GM12878 (cell line): ENCODE data around the gene COL13A1. TPM values are rescaled to one million over a fixed set of nuclear protein-coding genes. Genes with fewer than 3 reads are reported as not detected.

Experiments used
- ATAC-seq: fragments of 200-7000 bp; cut with Tn5 transposase; 3 replicates; pipeline ENCODE4 v1.9.1; 2020; ENCODE audit warnings: mild to moderate bottlenecking, moderate library complexity
- BruUV-seq: library from RNA; stranded (reverse); fragments of 400-500 nt; replicated peaks from 2 replicates; lab custom pipeline; 2021; lab: Mats Ljungman, UMichigan
- CTCF ChIA-PET: fragments of 300-600 bp; sonication (Branson Sonifier 250); formaldehyde crosslinking; extraction: SDS; loops from one replicate; lab custom pipeline; 2021; ENCODE audit warnings: inconsistent platforms; lab: Yijun Ruan, JAX
- POLR2A ChIA-PET: fragments of 350-600 bp; formaldehyde crosslinking; extraction: SDS; loops from one replicate; lab custom pipeline; 2021; ENCODE audit warnings: inconsistent platforms; lab: Charles Lee
- RAD21 ChIA-PET: fragments of 300-600 bp; sonication (Branson Sonifier 250); formaldehyde crosslinking; loops from one replicate; lab custom pipeline; 2023; ENCODE audit warnings: antibody characterized with exemption; ENCODE audit not compliant: unreplicated experiment; lab: Charles Lee
- SMC1A ChIA-PET: fragments of 300-600 bp; sonication (Branson Sonifier 250); formaldehyde crosslinking; loops from one replicate; lab custom pipeline; 2023; ENCODE audit not compliant: unreplicated experiment, uncharacterized antibody; lab: Charles Lee
- DNase-seq: peaks from one replicate; pipeline ENCODE4 v3.0.0-alpha.2; 2011; ENCODE audit warnings: low read depth, low spot score
- FAIRE-seq: peaks from 3 replicates; lab custom pipeline; 2011; peaks lifted over from hg19 to GRCh38; lab: Jason Lieb, UNC
- H2AFZ ChIP-seq: 2 replicates; pipeline ENCODE4 v1.6.0; 2011; ENCODE audit warnings: low read depth, low read length, control low read depth; ENCODE audit not compliant: control insufficient read depth
- H3K27ac ChIP-seq: 2 replicates; pipeline ENCODE4 v1.5.1; 2011; ENCODE audit warnings: control low read depth; ENCODE audit not compliant: control insufficient read depth, insufficient read depth
- H3K27me3 ChIP-seq, 2 experiments: replicated peaks in 1 of 2; 2 replicates each; pipeline versions ENCODE4 v1.6.0 to v1.6.1; 2011; ENCODE audit warnings: low read length in 1 of 2; ENCODE audit not compliant: control insufficient read depth in 2 of 2, insufficient read depth in 2 of 2
- H3K36me3 ChIP-seq, 2 experiments: 2 replicates each; pipeline ENCODE4 v1.5.1; 2011; ENCODE audit warnings: low read length in 1 of 2; ENCODE audit not compliant: control insufficient read depth in 2 of 2, insufficient read depth in 2 of 2
- H3K4me1 ChIP-seq: 2 replicates; pipeline ENCODE4 v1.6.1; 2011; ENCODE audit warnings: mild to moderate bottlenecking, low read length, moderate library complexity, mixed read lengths; ENCODE audit not compliant: control insufficient read depth, insufficient read depth
- H3K4me2 ChIP-seq: 2 replicates; pipeline ENCODE4 v1.6.0; 2011; ENCODE audit warnings: control low read depth; ENCODE audit not compliant: control insufficient read depth, insufficient read depth
- H3K4me3 ChIP-seq: fragments of 200-600 bp; sonication (generic); 2 replicates; pipeline ENCODE4 v1.5.1; 2016
- H3K79me2 ChIP-seq: 2 replicates; pipeline ENCODE4 v1.6.0; 2011; ENCODE audit warnings: low read length; ENCODE audit not compliant: control insufficient read depth, insufficient read depth
- H3K9ac ChIP-seq: 2 replicates; pipeline ENCODE4 v1.8.0; 2011; ENCODE audit warnings: low read length, control low read depth, mixed read lengths; ENCODE audit not compliant: control insufficient read depth, insufficient read depth
- H3K9me3 ChIP-seq: replicated peaks from 3 replicates; pipeline ENCODE4 v1.5.1; 2011; ENCODE audit warnings: mild to moderate bottlenecking, low read length; ENCODE audit not compliant: control insufficient read depth, insufficient read depth
- H4K20me1 ChIP-seq: 2 replicates; pipeline ENCODE4 v1.6.0; 2011; ENCODE audit not compliant: control insufficient read depth, insufficient read depth
- ESRRA ChIP-seq: IDR thresholded peaks from 2 replicates; pipeline ENCODE4 v1.6.1; 2012; ENCODE audit warnings: mild to moderate bottlenecking, low read length, improper control_type of control experiment
- HDGF ChIP-seq: fragments of 450-650 bp; IDR thresholded peaks from 2 replicates; pipeline ENCODE4 v1.6.1; 2016; ENCODE audit warnings: antibody characterized with exemption
- KLF5 ChIP-seq: fragments of 450-650 bp; IDR thresholded peaks from 2 replicates; pipeline ENCODE4 v1.6.1; 2014; ENCODE audit warnings: mild to moderate bottlenecking; ENCODE audit not compliant: partially characterized antibody
- NFYA ChIP-seq: IDR thresholded peaks from 2 replicates; pipeline ENCODE4 v1.6.1; 2011; ENCODE audit warnings: low read depth, mild to moderate bottlenecking, low read length, improper control_type of control experiment, borderline replicate concordance
- NR2F1 ChIP-seq: fragments of 450-650 bp; conservative IDR thresholded peaks from 2 replicates; pipeline ENCODE4 v1.6.1; 2017; ENCODE audit warnings: mild to moderate bottlenecking
- NRF1 ChIP-seq: conservative IDR thresholded peaks from 2 replicates; pipeline ENCODE4 v1.6.1; 2011; ENCODE audit warnings: mild to moderate bottlenecking, low read depth, low read length, improper control_type of control experiment
- REST ChIP-seq: IDR thresholded peaks from 2 replicates; pipeline ENCODE4 v1.6.1; 2012; ENCODE audit warnings: mild to moderate bottlenecking, low read depth, low read length
- SMAD1 ChIP-seq: fragments of 450-650 bp; IDR thresholded peaks from 2 replicates; pipeline ENCODE4 v1.6.1; 2018; ENCODE audit warnings: mild to moderate bottlenecking, low read depth; ENCODE audit not compliant: partially characterized antibody
- SMARCA5 ChIP-seq: fragments of 450-650 bp; IDR thresholded peaks from 2 replicates; pipeline ENCODE4 v1.6.1; 2017; ENCODE audit warnings: mild to moderate bottlenecking
- SMC3 ChIP-seq: IDR thresholded peaks from 2 replicates; pipeline ENCODE4 v1.6.1; 2011; ENCODE audit warnings: low read length, improper control_type of control experiment, borderline replicate concordance
- SRF ChIP-seq, 2 experiments: IDR thresholded peaks; 2 replicates each; pipeline ENCODE4 v1.6.1; 2011; ENCODE audit warnings: low read depth in 2 of 2, low read length in 2 of 2, mild to moderate bottlenecking in 1 of 2, moderate library complexity in 1 of 2
- WGBS: methylation state at CpG from one replicate; pipeline ENCODE4 v1.1.6; 2016; ENCODE audit warnings: low lambda C conversion rate; ENCODE audit not compliant: insufficient replicate concordance, insufficient coverage; ENCODE audit errors: missing lambda C conversion rate; 5-methylcytosine and 5-hydroxymethylcytosine counted together
- in situ Hi-C: fragments of 300-500 bp; cut with MboI; formaldehyde crosslinking; loops from 9 replicates; pipeline ENCODE4 v1.14.3; 2018; ENCODE audit warnings: mixed read lengths
- intact Hi-C: fragments of 100-400 bp; cut with micrococcal nuclease; formaldehyde crosslinking; loops from one replicate; pipeline ENCODE4 v1.14.2; 2022; ENCODE audit not compliant: unreplicated experiment
- polyA plus RNA-seq, 11 experiments: library from polyadenylated mRNA; depleted of rRNA in 4 of 11; unstranded in 6 of 11; stranded (reverse) in 5 of 11; fragments of >200 nt; fragmentation: Nextera tagmentation in 4 of 11; fragmentation: Illumina TruSeq in 1 of 11; extraction: Ambion mirVana in 4 of 11; extraction: Trizol in 1 of 11; gene quantifications; 1 replicate in 1 of 11; 2 replicates in 10 of 11; pipeline versions ENCODE4 v1.2.1 to v1.2.3, GENCODE V29; 2011 to 2016; ENCODE audit warnings: inconsistent platforms in 2 of 11, missing spikeins in 2 of 11, low read depth in 1 of 11
- total RNA-seq, 4 experiments: library from RNA; depleted of rRNA in 3 of 4; stranded (reverse); fragments of >200 nt in 3 of 4; fragmentation: Illumina TruSeq in 1 of 4; extraction: Trizol in 1 of 4; gene quantifications; 2 replicates each; pipeline versions ENCODE4 v1.2.1 to v1.2.3, GENCODE V29; 2013 to 2021
- TF ChIP-seq, protein P1 (sequence below): fragments of 450-650 bp; IDR thresholded peaks from 2 replicates; pipeline ENCODE4 v1.6.1; 2018; ENCODE audit warnings: borderline replicate concordance, mild to moderate bottlenecking; ENCODE audit not compliant: partially characterized antibody

Gene COL13A1
- total and polyA plus RNA-seq, 10 of the 15 experiments (the other 5 are each of a cell fraction or from before 2014, with no cell fraction given): 0.03 to 0.15 (median 0.05) TPM; not detected in 7

DNA sequence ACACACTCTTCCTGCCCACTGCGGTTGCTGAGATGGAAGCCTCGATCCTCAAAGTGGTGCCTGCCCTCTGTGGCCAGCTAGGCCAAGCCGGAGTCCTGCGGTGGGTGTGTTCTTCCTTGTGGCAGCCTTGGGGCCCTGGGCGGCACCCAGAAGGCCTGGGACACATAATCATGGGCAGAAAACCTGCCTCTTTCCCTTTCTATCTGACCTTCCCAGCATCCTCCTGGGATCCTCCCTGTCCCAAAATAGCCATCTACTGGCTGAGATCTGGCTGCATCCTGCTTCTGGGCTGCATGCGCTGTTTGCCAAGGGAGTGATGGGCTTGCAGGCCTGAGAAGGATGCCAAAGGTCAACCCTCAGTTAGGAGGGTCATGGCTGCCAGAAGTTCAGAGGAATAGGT lies 23.9 kb downstream of the COL13A1 start:
- ChIA-PET RAD21 (no interaction called here), CTCF (no interaction called here), SMC1A (no interaction called here), POLR2A (no interaction called here)
- no peak overlapping the region for H3K9ac ChIP-seq
- no peak for TF ChIP-seq ESRRA
- DNase-seq (no peak), FAIRE-seq (no peak), ATAC-seq (no peak)
- H4K20me1 ChIP-seq: no peaks in the 10 kb centered on the region
- H3K4me3 ChIP-seq: no peak overlapping the region
- peaks cover 0 to 2% of the 10 kb centered on the region in 2 experiments; a peak in 1 of 4 replicates for H3K27me3 ChIP-seq
- no TSS peak for BruUV-seq
- no peak overlapping the region for H3K27ac ChIP-seq
- no peaks in the 10 kb centered on the region for H3K36me3 ChIP-seq
- H2AFZ ChIP-seq: no peak overlapping the region
- H3K4me1 ChIP-seq: no peaks in the 10 kb centered on the region
- in situ Hi-C loops (no loop called here), intact Hi-C loops (no loop called here)
- H3K4me2 ChIP-seq: no peak overlapping the region
- no peaks in the 10 kb centered on the region for H3K9me3 ChIP-seq
- WGBS: 67% methylated on average over 6 of the region's 6 CpGs
- no peaks in the 10 kb centered on the region for H3K79me2 ChIP-seq

DNA sequence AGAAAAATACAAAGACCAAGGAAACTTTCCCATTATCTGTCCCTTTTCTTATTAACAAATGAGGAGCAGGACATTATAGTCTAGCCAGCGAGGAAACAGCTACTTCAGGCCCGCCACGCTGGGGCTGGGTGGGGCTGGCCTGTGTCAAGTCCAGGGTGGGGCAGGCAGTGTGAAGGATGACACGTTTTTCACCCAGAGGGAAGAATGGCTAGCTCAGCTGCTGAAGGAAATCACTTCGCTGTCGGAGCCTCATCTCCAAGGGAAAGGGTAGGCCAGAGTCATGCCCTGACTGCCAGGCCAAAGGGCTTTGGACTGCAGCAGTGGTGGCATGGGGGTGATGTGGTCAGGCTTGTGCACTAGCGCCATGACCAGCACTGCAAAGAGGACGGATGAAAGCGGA lies 24.4 kb downstream of the COL13A1 start:
- no peaks in the 10 kb centered on the region for H3K9me3 ChIP-seq
- no peak overlapping the region for H3K4me3 ChIP-seq
- peaks cover 0 to 2% of the 10 kb centered on the region in 2 experiments; a peak in 1 of 4 replicates for H3K27me3 ChIP-seq
- no peaks in the 10 kb centered on the region for H3K4me1 ChIP-seq
- no peak overlapping the region for H3K27ac ChIP-seq
- intact Hi-C loops (no loop called here), in situ Hi-C loops (no loop called here)
- no TSS peak for BruUV-seq
- H3K4me2 ChIP-seq: no peak overlapping the region
- DNase-seq (no peak), ATAC-seq (no peak), FAIRE-seq (no peak)
- H3K79me2 ChIP-seq: no peaks in the 10 kb centered on the region
- TF ChIP-seq NR2F1 (no peak), SMC3 (no peak), SMAD1 (no peak), KLF5 (no peak), NFYA (no peak), HDGF (no peak), NRF1 (no peak), SMARCA5 (no peak), REST (no peak), SRF (IDR thresholded peaks at IDR 0.05; ENCODE audit: low read depth in 2 of 2, low read length in 2 of 2) (no peak)
- TF ChIP-seq, protein P1, sequence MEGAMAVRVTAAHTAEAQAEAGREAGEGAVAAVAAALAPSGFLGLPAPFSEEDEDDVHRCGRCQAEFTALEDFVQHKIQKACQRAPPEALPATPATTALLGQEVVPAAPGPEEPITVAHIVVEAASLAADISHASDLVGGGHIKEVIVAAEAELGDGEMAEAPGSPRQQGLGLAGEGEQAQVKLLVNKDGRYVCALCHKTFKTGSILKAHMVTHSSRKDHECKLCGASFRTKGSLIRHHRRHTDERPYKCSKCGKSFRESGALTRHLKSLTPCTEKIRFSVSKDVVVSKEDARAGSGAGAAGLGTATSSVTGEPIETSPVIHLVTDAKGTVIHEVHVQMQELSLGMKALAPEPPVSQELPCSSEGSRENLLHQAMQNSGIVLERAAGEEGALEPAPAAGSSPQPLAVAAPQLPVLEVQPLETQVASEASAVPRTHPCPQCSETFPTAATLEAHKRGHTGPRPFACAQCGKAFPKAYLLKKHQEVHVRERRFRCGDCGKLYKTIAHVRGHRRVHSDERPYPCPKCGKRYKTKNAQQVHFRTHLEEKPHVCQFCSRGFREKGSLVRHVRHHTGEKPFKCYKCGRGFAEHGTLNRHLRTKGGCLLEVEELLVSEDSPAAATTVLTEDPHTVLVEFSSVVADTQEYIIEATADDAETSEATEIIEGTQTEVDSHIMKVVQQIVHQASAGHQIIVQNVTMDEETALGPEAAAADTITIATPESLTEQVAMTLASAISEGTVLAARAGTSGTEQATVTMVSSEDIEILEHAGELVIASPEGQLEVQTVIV: no peak
- no peak overlapping the region for H3K9ac ChIP-seq
- no peaks in the 10 kb centered on the region for H4K20me1 ChIP-seq
- no peaks in the 10 kb centered on the region for H3K36me3 ChIP-seq
- no peak overlapping the region for H2AFZ ChIP-seq
- 32% methylated on average over 9 of the region's 9 CpGs for WGBS
- RAD21 ChIA-PET: no interaction called here
- CTCF ChIA-PET: interaction anchor here (1.4 kb wide), 1 partner anchor 133 kb away, joined by 4 read pairs; no protein-coding TSS in a partner anchor
- SMC1A ChIA-PET: no interaction called here
- POLR2A ChIA-PET: no interaction called here
